ENCODE results near the gene ZFP62.

Gene ZFP62

GRCh38 chr5:180808461-180809000, 52.5 kb downstream of the ZFP62 start:
- DNase-seq, result no peak

DNA sequence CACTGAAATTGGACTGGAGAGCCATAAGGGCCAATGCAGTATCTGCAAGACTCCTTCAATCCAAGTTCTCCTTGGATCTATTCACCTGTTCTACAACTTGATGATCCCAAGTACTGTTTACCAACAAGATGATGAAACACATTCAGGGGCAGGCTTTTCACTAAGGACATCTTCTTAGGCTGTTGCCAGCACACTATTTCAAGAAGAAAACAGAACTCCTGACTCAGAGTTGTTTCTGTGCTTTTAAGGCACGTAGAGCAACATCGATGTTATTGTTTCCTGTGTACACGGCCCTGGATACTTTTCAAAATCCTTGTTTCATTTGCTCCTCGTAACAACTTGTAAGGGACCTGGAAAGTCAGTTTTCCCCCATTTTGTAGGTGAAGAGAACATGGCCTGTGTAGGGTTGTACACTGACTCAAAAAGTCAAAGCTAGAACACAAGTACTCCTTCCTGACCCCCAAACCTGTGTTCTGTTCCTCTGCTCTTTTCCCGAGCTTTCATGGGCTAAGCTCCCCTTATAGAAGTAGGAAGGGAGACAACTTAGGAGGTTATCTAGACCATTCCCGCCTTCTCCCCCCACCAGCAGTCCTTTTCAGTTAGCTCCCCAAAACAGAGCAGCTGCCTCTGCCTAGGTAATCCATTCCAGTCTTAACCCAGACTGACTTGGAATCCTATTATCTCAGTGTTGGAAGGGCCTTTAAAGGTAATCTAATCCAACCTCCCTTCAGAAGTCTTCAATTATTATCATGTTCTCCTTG, 53.2 kb downstream of the ZFP62 start:
- DNase-seq, result no peak

DNA sequence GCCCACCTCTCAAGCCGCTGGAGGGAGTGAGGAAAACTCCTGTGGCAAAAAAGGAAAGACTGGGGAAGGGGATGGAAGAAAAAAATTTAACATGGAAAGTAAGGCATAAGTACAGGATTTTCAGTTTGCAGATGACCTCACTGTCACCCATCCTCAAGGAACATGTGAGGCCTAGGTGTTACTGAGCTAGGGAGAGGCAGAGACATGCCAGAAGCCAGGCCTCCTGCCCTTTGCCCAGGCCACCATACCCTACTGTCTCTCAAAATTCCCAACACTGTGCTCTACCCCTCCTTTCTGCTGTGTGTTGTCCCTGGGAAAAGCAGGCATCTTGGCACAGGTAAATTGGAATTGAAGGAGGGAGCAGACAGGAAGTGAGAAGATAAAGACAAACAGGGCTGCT, 54.0 kb downstream of the ZFP62 start:
- no peak for DNase-seq

DNA sequence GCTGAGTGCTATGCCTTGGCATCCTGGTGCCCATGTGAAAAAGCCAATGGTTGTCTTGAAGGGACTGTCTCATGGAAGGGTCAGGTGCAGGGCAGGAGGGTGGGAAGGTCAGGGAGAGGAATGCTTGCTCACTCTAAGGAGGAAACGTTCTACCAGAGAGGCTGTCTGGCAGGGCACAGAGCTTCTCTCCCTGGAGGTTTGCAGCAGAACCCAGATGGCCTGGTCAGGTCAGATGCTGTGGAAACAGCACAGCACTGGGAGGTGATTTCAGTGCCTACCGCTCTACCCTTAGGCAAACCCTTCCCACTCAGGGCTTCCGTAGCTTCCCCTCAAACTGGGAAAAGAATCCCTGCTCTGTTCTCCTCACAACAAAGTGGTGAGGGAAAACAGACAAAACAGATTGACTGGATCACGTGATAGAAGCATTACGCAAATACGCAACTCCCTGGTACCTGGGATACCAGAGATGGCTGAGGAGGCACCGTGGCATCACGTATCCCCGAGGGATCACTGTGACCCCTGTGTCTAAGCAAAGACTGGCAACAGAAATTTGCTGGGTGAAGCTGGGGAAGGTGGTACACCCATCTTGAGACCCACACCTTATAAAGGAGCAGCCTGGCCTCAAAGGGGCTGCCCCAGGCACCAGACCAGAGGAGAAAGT, 54.6 kb downstream of the ZFP62 start:
- DNase-seq, result no peak

GRCh38 chr5:180804129-180804618, 56.9 kb downstream of the ZFP62 start:
- DNase-seq, result no peak

- DNase-seq, result peak; percentile 51
Measured at GRCh38 chr5:180803181-180804128, 57.6 kb downstream of the ZFP62 start.

- peak; percentile 84 for DNase-seq
Measured at GRCh38 chr5:180802325-180803180, 58.5 kb downstream of the ZFP62 start, which contains the start of gene MGAT1. Gene MGAT1, minus strand, starts transcription at chr5:180802806. Its CDS starts 9,835 bp downstream, at chr5:180792971.

GRCh38 chr5:180801596-180802324, 59.3 kb downstream of the ZFP62 start:
- DNase-seq, result no peak

GRCh38 chr5:180799902-180800801, 60.9 kb downstream of the ZFP62 start:
- no peak for DNase-seq

DNA sequence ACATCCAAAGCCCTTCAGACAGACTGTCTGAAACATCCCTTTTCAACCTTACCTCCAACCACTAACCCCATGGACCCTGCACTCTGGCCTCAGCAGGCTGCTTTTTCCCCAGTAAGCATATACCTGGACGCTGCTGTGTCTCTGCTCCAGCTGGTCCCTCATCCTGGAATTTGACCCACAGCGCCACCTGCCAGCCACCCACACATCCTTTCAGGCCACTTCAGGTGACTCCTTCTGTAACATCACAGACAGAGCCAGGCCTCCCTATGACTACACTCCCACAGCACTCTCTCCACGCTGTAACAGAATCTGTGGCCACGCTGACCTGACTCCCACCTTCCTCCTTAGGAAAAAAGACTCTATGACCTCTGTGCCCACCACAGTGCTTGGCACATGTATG, 61.9 kb downstream of the ZFP62 start:
- peak; percentile 31 for DNase-seq

DNA sequence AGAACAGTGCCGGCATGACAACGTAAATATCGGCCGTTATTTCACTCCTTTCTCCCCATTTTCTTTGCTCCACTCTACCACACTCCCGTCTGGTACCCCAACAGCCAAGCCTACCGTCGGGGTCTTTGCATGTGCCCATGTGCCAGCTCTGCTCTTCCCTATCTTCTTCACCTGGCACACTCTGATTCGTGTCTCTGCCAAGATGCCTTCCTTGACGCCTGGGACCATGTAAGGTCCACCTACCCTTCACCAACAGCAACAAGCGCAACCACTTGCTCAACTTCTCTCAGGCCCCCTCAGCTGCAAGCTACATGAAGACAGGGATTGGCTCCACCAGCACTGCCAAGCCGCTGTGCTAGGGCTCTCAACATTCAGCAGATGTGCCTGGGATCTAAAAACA, 62.9 kb downstream of the ZFP62 start:
- DNase-seq, result no peak

Measured in NCI-H69 (cell line).